Activated CD4-positive, alpha-beta T cell treated with anti-CD3 and anti-CD28 coated beads for 24 hours (primary cell): Measurements from ENCODE around the gene FGF12.
A peak's percentile ranks its signal among the peaks of the same experiment; 100 is the strongest.
"Not testable (repeated sequence)": the region's sequence is repeated elsewhere in the genome, so short reads cannot be mapped to it uniquely, and the experiment has no call there.

ENCODE experiments used
- DNase-seq, 2 donors: peaks; one replicate each; pipeline ENCODE4 v3.0.0-alpha.2; 2020; ENCODE audit warnings: low read depth in 2 of 2

Gene FGF12

DNA sequence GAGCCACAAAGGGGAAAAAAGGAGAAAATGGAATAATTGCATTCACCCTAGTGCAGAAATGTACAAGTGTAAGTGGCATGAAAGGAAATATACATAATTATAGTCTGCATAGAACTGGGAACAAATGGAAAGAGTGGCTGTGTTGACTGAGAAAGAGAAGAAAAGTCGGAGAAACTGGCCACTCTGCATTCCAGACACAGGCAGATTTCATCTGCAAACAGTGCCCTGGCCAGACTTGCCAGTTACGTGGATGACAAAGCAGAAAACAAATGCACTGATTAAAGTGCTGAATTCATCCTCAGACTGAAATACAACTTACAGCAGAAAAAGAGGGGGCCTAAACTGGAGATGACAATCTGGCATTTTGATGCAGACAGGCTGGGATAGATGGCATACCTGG, 129.8 kb downstream of the FGF12 start:
- no peak for DNase-seq

GRCh38 chr3:192578729-192579128, 148.6 kb downstream of the FGF12 start:
- DNase-seq, result no peak

DNA sequence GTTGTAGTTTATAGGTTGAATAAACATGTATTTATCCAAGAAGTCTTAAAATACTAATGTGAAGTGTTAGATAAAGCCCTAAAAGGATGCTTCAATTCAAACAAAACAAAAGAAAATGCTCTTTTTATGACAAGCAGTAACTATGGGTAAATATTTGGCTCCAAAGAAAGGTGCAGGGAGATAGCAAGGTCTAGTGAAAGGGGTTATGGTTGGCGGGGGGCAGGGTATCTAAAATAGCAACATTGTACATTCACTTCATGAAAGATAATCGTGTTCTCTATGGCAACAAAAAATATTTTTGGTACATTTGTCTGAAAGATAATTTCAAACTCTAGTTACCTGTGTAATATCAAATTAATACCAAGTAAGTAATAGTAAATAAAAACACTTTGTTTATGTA, 149.5 kb downstream of the FGF12 start:
- no peak for DNase-seq

DNA sequence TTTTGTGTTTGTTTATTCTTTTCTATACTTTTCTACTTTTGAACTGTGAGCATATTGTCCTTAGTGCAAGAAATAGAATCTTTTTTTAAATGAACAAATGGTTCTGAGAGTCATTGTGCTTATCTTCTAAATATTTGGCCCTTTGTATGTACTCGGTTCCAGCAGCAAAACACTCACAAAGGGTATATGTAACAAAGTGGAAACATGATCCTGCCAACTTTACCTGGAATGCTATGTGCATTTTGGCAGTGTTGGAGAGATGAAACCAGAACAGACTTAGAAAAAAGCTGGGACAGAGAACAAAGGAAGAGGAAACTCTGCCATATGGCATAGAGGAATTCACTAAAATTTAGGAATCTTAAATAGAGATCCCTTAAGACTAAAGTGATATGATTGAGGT, 150.1 kb downstream of the FGF12 start:
- no peak for DNase-seq

- not testable (repeated sequence) for DNase-seq
Observed at GRCh38 chr3:192576704-192577103, 150.6 kb downstream of the FGF12 start.

DNA sequence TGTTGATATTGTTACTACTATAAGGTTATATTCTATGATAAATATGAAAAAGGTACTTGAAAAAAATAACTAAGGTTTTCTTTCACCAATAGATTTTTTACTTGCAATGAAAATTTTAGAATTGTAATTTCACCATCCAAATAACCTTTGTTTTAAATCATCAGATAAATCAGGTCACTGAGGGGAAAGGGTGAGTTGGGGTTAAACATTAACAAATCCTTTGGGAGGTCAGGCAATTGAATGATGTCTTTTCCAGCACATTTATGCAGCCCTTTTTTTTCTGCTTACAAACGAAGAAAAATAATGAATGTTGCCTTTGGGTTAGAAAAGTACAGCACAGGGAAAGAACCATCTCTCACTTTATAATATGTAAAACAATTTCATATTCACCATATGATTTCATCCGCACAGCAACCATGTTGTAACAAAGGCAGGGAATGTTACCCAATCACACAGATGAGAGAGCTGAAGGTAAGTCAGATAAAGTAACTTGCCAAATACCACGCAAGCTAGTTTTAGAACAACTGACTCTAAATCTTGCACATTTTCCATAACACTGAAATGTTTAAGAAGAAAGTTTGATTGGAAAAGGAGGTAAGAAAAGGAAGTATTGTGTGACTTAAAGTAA, 151.3 kb downstream of the FGF12 start:
- DNase-seq, result no peak

- DNase-seq, result no peak
Observed at GRCh38 chr3:192573240-192573639, 154.1 kb downstream of the FGF12 start.

GRCh38 chr3:192570821-192571791, 156.2 kb downstream of the FGF12 start:
- no peak for DNase-seq

GRCh38 chr3:192570315-192570714, 157.0 kb downstream of the FGF12 start:
- no peak for DNase-seq

GRCh38 chr3:192566706-192567290, 160.5 kb downstream of the FGF12 start:
- DNase-seq, result peak; percentile 33 to 43

- no peak for DNase-seq
Observed at GRCh38 chr3:192564611-192565010, 162.7 kb downstream of the FGF12 start.

DNA sequence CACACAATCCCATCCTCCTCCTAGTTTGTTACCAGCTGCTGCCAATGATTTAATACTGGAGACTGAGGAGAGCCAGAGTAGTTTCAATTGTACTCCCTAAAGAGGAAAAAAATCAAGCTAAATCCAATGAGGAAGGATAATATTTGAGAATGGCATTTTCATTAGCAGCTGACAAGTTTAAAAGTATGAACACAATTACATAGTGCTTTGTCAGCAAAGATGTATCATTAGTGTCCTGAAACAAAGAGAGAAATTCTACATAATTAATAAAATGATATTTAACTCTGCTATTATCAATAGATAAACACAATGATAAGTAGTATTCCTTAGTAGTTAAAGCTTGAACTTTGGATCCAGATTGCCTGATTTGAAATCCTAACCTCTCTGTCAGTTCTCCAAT, 163.9 kb downstream of the FGF12 start:
- DNase-seq, result no peak

DNA sequence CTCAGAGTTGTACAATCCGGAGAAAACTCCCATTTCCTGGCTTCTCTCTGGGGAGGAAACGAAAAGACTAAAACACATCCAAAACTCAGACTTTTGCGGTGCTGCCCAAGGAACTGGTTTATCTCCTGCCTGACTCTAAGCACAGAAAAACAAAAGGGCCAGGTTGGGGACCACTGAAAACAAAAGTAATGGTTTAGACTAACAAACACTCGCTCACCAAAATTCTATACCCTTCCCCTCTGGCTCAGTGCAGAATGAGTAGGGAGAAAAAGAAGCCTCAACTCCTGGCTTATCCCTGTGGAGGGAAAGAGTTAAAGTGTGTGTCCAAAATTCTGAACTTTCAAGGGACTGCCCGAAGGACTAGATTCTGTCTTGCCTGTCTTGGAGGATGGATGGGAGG, 173.6 kb downstream of the FGF12 start:
- no peak for DNase-seq

- DNase-seq, result no peak
Observed at GRCh38 chr3:192550356-192550755, 177.0 kb downstream of the FGF12 start.

DNA sequence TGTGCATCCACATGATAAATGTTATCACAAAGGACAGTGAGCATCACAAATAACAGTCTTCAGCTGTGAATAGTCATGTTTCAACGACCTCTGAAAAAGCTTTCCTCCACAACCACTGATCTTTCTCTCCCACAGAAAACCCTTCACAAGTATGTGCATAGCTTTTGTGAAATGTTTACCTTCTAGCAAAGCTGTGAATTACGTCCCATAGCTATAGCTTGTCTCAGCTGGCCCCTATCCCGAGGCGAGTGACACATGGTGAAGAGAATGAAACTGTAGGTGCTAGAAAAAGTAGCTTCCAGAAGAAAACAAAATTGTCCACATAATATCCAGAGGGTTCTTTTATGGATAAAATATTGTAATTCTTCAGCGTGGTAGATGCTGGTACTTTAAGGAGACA, 182.0 kb downstream of the FGF12 start:
- DNase-seq, result no peak

- no peak for DNase-seq
Observed at GRCh38 chr3:192543163-192543562, 184.2 kb downstream of the FGF12 start.

GRCh38 chr3:192516820-192517219, 210.5 kb downstream of the FGF12 start:
- no peak for DNase-seq

- no peak for DNase-seq
Observed at GRCh38 chr3:192515664-192516045, 211.7 kb downstream of the FGF12 start.

GRCh38 chr3:192514754-192515663, 212.3 kb downstream of the FGF12 start:
- DNase-seq, result no peak

DNA sequence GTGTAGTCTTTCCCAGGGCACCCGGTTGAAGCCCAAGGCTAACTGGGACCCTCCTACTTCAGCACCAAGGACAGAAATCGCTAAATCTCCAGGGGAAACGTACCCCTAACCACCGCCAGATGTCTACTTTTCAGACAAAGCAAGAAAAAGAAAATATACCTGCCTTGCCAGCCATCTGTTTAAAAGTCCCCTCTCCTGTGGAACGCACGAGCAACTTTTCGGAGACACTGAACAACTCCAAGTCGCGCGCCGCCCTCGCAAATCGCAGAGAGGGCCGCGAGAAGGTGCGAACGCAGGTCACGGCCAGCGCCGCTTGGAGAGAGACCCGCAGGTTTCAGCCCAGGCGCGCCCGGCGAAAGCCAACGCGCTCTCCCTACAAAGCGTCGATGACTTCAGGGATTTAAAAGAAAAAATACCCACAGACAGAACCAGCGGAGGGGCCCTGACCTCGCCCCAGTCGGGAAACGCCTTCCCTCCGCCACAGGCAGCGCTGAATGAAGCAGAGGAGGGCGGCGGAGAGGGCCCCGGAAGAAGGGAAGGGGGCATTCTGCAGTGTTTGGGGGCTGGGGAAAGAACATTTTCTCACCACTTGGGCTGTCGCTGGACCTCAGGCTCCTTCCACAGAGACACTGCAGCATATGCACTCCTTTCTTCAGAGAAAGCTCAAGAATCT, 213.1 kb downstream of the FGF12 start:
- DNase-seq, result no peak

DNA sequence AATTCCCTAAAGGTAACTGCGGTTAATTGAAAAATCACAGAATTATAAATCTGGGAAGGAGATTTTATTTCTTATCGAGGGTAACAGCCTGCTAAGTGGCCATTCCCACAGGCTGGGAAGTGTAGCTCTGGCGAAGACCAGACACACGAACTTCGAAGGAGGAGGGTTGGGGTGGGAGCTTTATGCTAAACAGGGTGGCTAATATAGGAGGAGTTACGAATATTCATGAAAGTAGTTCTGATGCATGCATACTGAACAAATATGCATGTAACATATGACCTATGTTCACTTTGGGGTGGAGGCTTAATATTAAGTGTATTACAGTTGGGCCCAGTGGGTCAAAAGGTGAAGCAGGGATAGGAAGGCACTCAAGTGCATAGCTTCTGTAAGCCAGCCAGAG, 221.6 kb downstream of the FGF12 start:
- no peak for DNase-seq
